ENCODE measurements around the gene PROCR.
"Not testable (repeated sequence)": the region's sequence is repeated elsewhere in the genome, so short reads cannot be mapped to it uniquely, and the experiment has no call there.

Gene PROCR

GRCh38 chr20:35164531-35164930, 7.3 kb upstream of the PROCR start:
- in situ Hi-C loops (cut with MboI; ENCODE audit: low sequenced_read_pairs) = not testable (repeated sequence)

GRCh38 chr20:35165221-35166185, 6.4 kb upstream of the PROCR start:
- in situ Hi-C loops (cut with MboI; ENCODE audit: low sequenced_read_pairs) = no loop called here

GRCh38 chr20:35166242-35166830, 5.5 kb upstream of the PROCR start:
- in situ Hi-C loops (cut with MboI; ENCODE audit: low sequenced_read_pairs) = no loop called here

GRCh38 chr20:35167787-35168186, 4.1 kb upstream of the PROCR start:
- in situ Hi-C loops (cut with MboI; ENCODE audit: low sequenced_read_pairs) = no loop called here

GRCh38 chr20:35168701-35169409, 3.0 kb upstream of the PROCR start:
- in situ Hi-C loops (cut with MboI; ENCODE audit: low sequenced_read_pairs) = not testable (repeated sequence)

- in situ Hi-C loops (cut with MboI; ENCODE audit: low sequenced_read_pairs) = no loop called here
Measured at GRCh38 chr20:35171438-35171752, 477 bp upstream of the PROCR start.

- in situ Hi-C loops (cut with MboI; ENCODE audit: low sequenced_read_pairs) = no loop called here
Measured at GRCh38 chr20:35172434-35172806, 548 bp downstream of the PROCR start.

GRCh38 chr20:35173576-35174192, 1.8 kb downstream of the PROCR start:
- in situ Hi-C loops (cut with MboI; ENCODE audit: low sequenced_read_pairs) = no loop called here

- in situ Hi-C loops (cut with MboI; ENCODE audit: low sequenced_read_pairs) = no loop called here
Measured at GRCh38 chr20:35174458-35175216, 2.8 kb downstream of the PROCR start.

GRCh38 chr20:35176132-35176531, 4.3 kb downstream of the PROCR start:
- in situ Hi-C loops (cut with MboI; ENCODE audit: low sequenced_read_pairs) = no loop called here

GRCh38 chr20:35179292-35180212, 7.7 kb downstream of the PROCR start:
- in situ Hi-C loops (cut with MboI; ENCODE audit: low sequenced_read_pairs) = no loop called here

GRCh38 chr20:35180266-35180665, 8.4 kb downstream of the PROCR start:
- in situ Hi-C loops (cut with MboI; ENCODE audit: low sequenced_read_pairs) = no loop called here

GRCh38 chr20:35181731-35182130, 9.9 kb downstream of the PROCR start:
- in situ Hi-C loops (cut with MboI; ENCODE audit: low sequenced_read_pairs) = no loop called here

- in situ Hi-C loops (cut with MboI; ENCODE audit: low sequenced_read_pairs) = not testable (repeated sequence)
Measured at GRCh38 chr20:35186691-35187289, 14.9 kb downstream of the PROCR start.

- in situ Hi-C loops (cut with MboI; ENCODE audit: low sequenced_read_pairs) = no loop called here
Measured at GRCh38 chr20:35187584-35188190, 15.8 kb downstream of the PROCR start.

GRCh38 chr20:35189223-35189622, 17.4 kb downstream of the PROCR start:
- in situ Hi-C loops (cut with MboI; ENCODE audit: low sequenced_read_pairs) = not testable (repeated sequence)

- in situ Hi-C loops (cut with MboI; ENCODE audit: low sequenced_read_pairs) = no loop called here
Measured at GRCh38 chr20:35190556-35190955, 18.7 kb downstream of the PROCR start.

- in situ Hi-C loops (cut with MboI; ENCODE audit: low sequenced_read_pairs) = no loop called here
Measured at GRCh38 chr20:35191419-35192117, 19.7 kb downstream of the PROCR start.

All from HL-60/S4 treated with phorbol 12-myristate 13-acetate at 8.2 ng/mL for 4 days and 3 days (cell line).